NOMO-1 (cell line): Measurements from ENCODE around the gene PTBP1.
A peak's percentile ranks its signal among the peaks of the same experiment; 100 is the strongest.

Experiments used
- DNase-seq, 2 experiments: peaks; one replicate each; lab custom pipeline; 2025; ENCODE audit not compliant: unreplicated experiment in 2 of 2; lab: John Stamatoyannopoulos, UW

PTBP1 gene

GRCh38 chr19:795691-796581 lies 1.3 kb upstream of the PTBP1 start:
- DNase-seq = no peak

GRCh38 chr19:797528-798414 lies 519 bp downstream of the PTBP1 start:
- peak; percentile 74 to 90 for DNase-seq

- no peak for DNase-seq
These were observed 1.3 kb downstream of the PTBP1 start for GRCh38 chr19:798415-799075.

GRCh38 chr19:799076-799881 lies 2.0 kb downstream of the PTBP1 start:
- DNase-seq = peak in 1 of 2 experiments; percentile 40

GRCh38 chr19:800360-801029 lies 3.2 kb downstream of the PTBP1 start:
- DNase-seq = no peak

DNA sequence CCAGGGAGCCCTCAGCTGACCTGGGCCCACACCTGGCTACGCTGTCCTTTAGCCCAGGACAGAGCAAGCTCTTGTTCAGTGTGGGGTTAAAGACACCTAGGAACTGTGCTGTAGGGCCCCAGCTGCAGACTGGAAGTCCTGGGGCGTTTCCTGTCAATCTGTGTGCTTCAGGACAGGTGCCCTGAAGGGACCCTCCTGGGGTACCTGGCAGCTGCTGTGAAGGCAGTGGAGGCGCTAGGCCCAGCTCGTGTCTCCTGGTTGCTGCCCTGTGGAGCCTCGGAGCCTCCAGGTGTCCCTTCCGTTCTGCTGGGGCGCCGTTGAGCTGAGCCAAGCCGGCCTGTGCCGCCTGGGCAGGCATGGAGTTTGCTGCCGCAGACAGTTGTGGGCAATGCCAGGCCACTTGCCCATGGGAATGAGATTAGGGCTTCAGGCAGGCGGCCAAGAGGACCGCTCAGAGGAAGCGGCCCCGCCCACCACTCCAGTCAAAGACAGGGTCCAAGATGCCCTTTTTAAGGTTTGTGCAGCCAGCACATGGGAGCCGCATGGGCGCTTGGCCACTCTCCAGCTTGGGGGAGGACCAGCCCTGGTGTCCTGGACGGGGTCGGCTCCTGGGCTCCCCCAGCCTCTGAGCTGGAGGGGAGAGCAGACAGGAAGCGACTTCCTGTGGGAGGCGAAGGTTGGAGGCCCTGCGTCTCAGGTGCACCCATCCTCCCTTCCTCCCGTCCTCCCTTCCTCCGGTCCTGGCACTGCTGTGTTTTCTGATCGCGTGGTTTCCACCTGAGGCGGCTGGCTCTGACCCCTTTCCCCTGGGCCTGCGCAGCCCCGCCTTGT lies 4.0 kb downstream of the PTBP1 start:
- DNase-seq = no peak

- DNase-seq = no peak
These were observed 4.7 kb downstream of the PTBP1 start for GRCh38 chr19:801861-802497.

GRCh38 chr19:802498-803098 lies 5.3 kb downstream of the PTBP1 start:
- DNase-seq = no peak

DNA sequence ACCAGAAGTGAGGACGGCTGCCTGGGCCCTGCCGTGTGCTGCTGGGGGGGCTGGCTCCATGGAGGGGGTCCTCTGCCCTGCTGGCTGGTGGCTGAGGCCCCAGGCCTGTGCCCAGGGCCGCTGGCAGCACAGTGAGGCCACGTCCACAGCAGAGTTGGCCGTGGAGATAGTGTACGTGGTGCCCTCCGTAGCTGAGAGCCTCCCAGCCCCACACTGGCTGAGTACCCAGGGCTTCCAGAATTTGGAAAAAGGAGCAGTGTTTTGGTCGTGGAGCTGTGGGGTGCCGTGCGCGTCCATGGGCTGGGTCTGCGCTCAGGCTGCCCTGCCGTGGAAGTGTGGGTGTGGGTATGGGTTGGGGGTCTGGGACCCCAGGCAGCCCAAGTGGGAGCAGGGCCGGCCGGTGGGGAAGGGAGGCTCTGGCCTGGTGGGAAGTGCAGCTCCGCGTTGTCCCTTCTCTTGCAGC lies 5.9 kb downstream of the PTBP1 start:
- DNase-seq = no peak

DNA sequence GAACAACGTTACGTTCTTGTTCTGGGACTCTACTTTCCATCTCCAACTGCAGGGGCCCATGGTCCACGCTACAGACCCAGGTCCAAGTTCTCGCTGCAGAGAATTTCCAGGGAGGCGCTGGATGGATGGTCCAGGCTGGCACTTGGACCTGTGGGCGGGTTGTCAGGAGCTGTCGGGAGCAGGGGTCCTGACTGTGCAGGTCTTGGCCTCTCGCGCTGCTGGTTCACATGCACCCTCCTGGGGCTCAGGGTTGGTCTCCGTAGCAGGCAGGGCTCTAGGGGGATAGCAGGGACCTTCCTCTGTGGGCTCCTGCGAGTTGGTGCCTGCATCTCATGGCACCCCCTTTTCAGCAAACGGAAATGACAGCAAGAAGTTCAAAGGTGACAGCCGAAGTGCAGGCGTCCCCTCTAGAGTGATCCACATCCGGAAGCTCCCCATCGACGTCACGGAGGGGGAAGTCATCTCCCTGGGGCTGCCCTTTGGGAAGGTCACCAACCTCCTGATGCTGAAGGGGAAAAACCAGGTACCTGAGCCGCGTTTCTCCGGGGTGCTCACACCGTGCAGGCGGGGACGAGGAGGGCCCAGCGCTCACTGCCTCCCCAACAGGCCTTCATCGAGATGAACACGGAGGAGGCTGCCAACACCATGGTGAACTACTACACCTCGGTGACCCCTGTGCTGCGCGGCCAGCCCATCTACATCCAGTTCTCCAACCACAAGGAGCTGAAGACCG lies 6.6 kb downstream of the PTBP1 start:
- DNase-seq = no peak

- no peak for DNase-seq
These were observed 7.3 kb downstream of the PTBP1 start for GRCh38 chr19:804419-805165.

DNA sequence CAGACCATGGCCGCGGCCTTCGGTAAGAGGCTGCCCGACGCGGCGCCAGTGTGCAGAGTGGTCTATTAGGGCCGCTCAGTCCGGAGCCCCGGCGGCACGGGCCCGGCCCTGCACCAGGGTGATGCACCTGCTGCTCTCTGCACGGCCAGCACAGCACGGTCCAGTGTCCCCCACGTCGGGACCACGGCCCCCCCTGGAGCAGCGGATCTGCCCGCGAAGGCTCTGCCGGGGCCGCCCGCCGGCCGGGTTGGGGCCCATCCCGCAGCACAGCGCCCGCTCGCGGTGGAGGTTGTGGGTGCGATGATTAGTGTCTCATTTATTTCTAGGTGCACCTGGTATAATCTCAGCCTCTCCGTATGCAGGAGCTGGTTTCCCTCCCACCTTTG lies 7.9 kb downstream of the PTBP1 start:
- DNase-seq = no peak

DNA sequence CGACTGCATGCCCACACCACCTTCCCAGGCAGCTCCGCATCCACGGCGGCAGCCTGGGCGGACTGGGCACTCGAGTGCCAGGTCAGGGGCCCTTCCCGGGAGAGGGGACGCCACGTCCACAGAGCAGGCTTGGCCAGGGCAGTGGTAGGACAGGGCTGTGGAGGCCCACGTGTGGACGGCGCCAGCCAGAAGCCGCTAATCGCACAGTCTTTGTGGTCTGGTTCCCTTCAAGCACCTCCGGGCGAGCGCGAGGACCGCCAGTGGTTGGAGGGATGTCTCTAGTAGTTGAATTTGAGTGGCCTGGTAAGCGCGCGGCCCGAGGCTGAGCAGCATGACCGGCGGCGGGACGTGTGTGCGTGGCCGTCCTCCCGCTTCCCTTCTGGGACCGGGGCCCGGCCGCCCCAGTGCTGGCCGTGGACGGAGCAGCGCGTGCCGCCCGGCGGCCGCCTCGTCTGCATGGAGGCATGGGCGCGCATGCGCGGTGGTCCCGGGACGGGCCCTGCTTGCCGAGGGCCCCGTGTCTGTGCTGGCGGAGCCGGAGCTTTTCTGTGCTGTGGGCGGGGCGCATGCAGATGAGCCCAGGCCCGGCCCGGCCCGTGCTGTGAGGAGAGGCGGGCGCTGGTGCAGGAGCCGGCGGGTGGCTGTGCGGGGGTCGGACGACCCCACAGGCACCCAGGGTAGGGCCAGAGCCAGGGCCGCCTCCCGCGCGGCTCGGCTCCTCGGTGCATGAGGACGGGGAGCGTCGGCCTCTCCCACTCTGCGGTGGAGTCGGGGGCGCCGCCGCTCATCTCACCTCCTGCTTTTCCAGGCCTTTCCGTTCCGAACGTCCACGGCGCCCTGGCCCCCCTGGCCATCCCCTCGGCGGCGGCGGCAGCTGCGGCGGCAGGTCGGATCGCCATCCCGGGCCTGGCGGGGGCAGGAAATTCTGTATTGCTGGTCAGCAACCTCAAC lies 8.6 kb downstream of the PTBP1 start:
- DNase-seq = no peak

DNA sequence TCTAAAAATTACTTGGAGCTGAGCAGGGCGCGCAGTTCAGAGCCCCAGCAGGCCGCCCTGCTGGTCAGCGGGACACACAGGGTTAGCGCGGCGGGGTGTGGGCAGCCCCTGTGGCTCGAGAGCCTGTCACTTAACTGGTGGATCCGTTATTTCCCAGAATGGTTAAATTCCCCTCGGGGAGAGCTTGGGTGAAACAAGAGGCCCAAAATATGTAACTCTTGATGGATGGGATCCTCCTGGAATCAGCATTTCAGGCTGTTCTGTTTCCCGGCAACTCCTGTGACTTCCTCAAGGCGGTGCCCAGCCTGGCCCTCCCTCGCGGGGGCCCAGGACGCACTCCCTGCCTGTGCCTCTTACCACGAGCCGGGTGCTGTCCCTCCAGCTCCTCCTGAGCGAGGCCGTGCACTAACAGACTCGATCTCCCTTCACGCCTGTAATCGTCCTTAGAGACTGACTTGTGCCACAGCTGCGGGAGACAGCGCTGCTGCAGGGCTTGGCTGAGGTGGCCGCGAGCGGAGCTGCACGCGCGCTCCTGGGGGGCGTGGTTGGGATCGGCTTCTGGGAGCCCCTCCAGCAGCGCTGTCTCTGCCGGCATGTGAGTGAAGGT lies 9.7 kb downstream of the PTBP1 start:
- no peak for DNase-seq
